ENCODE measurements around the gene IWS1.
"Not testable (repeated sequence)": the region's sequence is repeated elsewhere in the genome, so short reads cannot be mapped to it uniquely, and the experiment has no call there.

IWS1 gene

DNA sequence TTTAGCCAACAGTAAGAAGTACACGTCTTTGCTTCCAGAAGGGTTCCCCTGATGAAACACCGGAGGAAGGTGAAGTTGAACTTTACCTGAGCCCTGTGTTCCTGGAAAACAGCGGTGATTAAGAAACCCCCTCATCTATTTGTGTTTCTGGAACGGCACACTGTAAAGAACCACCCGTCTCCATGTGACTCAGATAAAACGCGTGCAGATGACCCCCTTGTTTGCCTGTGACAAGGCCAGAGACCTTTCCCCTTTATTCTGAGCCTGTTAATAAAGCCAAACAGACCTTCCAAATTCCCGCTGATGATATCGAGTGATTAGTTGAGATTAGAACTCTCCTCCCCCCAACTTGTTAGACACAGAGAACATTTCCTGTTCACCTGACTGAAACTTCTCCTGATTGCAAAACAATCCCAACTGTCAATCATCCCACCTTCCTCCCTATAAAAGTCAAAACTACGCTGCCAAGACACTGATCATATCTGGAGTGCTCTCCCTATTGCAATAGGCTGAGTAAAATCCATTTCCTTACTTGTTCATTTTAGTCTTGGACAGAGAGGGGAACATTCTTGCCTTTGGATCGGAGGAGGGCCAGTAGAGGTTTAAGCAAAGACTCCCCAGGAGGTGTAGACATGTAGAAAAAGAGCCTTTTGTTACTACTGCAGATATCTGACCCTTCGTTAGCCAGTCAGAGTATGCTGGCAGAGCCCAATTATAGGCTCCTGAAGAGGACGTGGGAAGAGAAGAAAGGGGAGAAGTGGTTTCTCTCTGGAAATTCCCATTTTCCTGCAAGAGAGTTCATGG, 914 bp upstream of the IWS1 start:
- no peak for DNase-seq

- no peak for DNase-seq
Observed at GRCh38 chr2:127525691-127526131, 578 bp downstream of the IWS1 start.

GRCh38 chr2:127524198-127524834, 2.0 kb downstream of the IWS1 start:
- not testable (repeated sequence) for DNase-seq

- no peak for DNase-seq
Observed at GRCh38 chr2:127523269-127523939, 2.9 kb downstream of the IWS1 start.

DNA sequence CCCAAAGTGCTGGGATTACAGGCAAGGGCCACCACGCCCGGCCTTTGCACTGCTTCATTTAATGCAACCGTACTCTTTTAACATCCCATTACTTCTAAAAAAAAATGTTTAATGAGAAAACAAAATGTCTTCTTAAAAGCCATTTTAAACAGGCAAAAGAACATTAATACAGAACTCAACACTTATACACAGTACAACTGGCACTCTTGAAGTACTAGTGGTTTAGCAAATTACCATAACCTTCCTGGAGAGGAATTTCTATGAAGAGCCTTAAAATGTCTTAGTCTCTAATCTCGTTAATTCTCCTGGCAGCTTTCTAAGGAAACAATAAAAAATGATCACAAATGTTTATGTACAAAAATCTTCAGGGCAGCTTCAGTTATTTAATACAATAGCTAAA, 5.9 kb downstream of the IWS1 start:
- DNase-seq = no peak

DNA sequence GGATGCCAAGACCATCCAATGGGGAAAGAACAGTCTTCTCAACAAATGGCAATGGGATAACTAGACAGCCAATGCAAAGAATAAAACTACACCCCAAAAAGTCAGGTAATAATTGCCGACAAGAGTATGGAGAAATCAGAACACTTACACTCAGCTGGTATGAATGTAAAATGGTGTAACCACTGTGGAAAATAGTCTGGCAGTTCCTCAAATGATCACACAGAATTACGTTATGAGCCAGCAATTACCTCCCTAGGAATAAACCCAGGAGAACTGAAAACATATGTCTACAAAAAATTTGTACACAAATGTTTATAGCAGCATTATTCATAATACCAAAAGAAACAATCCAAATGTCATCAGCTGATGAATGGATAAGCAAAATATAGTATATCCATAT, 8.8 kb downstream of the IWS1 start:
- DNase-seq = no peak

DNA sequence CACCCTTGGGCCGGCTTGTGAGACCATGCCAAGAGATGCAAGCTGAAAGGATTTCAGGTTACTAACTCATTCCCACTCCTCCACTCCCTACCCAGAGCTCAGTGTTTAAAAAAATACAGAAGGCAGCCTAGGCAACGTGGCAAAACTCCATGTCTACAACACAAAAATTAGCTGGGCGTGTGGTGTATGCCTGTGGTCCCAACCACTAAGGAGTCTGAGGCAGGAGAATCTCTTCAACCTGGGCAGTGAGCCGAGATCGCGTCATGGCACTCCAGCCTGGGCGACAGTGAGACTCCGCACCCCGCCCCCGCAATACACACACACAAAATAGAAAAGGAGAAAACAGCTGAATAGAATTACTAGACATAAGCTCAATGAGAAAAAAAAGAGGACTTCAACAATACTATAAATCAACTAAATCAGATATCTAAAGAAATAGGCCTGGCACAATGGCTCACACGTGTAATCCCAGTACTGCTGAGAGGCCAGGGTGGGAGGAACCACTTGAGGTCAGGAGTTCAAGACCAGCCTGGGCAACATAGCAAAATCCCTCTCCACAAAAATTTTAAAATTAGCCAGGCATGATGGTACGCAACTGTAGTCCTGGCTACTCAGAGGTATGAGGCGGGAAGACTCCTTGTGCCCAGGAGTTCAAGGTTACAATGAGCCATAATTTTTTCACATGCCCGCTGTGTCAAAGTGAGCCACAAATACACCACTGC, 10.1 kb downstream of the IWS1 start:
- no peak for DNase-seq

GRCh38 chr2:127515383-127515915, 10.8 kb downstream of the IWS1 start:
- no peak for DNase-seq

- no peak for DNase-seq
Observed at GRCh38 chr2:127514485-127514884, 11.8 kb downstream of the IWS1 start.

DNA sequence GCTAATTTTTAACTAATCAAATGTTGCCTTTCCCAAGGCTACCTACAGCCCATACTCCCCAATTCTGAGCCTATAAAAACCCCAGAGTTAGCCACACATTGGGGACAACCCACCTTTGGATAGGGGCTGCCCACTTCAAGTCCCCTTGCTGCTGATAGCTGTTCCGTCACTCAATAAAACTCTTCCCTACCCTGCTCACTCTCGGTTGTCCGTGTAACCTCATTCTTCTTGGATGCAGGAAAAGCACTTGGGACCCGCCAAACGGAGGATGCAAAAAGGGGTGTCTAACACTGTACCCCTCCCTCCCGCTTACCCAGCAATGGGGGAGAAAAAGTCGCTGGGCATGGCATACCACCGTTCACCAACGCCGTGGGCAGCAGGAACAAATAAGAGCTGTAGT, 12.2 kb downstream of the IWS1 start:
- DNase-seq = no peak

DNA sequence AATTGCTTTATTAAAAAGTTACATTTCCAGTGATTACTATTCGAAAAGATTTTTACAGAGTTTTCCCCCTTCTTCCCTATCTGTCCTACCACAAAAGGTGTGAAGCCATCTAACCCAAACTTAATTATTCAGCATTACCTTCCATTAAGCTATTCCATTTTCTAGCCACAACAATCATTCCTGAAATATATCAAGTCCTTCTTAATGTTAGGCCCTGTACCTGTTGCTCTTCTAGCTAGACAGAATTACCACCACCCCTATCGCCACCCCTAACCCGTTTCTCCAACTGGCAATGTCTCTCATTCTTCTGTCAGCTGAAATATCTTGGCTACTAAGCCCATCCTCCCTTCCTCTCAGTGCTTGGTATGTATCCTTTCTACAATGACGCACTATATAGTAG, 13.9 kb downstream of the IWS1 start:
- no peak for DNase-seq

DNA sequence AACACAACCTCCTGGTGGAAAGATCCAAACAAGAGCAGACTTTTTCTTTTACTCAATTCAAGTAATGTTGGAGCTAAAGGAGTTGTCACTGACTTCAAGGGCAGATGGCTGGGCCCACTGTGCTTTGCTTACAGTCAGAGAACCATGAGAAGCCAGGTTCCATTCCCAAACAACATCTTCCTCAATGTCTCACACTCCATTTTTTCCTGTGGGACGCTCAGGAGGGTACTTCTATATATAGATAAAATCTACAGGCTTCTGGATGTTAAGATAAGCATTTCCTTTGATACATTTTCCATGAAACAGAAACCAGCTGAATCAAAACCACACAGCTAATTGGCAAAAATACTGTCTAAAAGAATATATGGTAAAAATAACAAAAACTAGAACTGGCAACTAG, 14.4 kb downstream of the IWS1 start:
- DNase-seq = no peak

GRCh38 chr2:127511090-127511695, 15.1 kb downstream of the IWS1 start:
- DNase-seq = no peak

- DNase-seq = no peak
Observed at GRCh38 chr2:127510073-127510472, 16.2 kb downstream of the IWS1 start.

GRCh38 chr2:127508631-127509034, 17.7 kb downstream of the IWS1 start:
- DNase-seq = no peak

GRCh38 chr2:127508023-127508630, 18.2 kb downstream of the IWS1 start:
- DNase-seq = no peak

DNA sequence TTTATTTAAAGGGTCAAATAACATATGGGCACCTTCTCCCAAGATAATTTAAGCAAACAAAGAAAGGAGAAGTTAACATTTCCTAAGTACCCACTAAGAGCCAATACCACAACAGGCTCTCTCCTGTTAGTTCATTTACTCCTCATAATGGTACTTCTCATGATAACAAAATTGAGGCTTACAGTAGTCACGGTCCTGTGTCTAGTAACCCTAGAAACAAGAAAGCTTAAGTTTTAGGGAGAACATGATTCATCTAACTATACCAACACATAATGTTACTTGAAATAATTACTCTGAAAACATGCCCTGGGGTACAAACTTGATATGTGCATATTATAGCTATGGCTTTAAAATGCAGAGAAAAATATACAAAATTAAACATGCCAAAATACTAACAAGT, 19.8 kb downstream of the IWS1 start:
- no peak for DNase-seq

DNA sequence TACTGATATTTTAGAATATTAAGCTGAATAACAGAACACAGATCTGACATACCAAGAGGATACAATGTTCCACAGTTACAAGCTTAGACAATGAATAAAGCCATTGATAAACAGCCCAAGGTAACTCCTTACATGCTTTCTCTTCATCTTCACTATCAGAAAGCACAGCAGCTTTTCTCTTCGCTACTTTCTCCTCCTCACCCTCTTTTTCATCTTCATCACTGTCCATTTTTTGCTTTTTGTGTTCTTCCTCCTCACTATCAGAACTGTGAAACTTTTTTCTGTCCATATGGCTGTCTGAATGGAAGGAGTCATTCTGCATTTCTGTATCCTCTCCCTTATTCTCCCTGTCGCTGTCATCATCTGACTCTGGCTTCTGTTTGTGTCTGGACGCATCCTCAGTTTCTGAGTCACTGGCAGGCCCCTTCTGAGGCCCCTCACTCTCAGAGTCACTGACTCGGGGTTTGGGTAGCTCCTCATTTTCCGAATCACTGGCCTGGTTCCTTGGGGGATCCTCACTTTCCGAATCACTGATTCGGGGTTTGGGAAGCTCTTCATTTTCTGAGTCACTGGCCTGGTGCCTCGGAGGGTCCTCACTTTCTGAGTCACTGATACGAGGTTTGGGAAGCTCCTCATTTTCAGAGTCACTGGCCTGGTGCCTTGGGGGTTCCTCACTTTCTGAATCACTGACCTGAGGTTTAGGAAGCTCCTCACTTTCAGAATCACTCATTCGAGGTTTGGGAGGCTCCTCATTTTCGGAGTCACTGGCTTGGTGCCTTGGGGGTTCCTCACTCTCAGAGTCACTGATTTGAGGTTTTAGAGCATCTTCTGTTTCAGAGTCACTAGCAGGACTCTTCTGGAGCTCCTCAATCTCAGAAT, 21.5 kb downstream of the IWS1 start:
- DNase-seq = no peak

DNA sequence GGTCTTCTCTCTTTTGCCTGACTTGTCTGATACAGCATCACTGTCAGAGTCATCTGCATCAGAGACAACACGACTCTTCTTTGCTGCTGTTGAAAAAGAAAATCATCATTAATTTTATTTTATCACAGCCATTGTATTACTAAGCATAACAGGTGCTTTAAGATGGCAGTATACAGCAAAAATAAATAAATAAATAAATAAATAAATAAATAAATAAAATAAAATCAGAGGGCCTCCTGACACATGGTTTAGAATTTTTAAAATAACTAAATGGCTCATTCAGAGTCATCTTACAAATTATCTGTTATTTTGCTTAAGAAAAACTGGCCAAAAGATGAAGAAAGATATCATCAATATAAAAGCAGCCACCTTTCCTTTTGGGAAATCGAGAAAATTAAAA, 22.8 kb downstream of the IWS1 start:
- no peak for DNase-seq

DNA sequence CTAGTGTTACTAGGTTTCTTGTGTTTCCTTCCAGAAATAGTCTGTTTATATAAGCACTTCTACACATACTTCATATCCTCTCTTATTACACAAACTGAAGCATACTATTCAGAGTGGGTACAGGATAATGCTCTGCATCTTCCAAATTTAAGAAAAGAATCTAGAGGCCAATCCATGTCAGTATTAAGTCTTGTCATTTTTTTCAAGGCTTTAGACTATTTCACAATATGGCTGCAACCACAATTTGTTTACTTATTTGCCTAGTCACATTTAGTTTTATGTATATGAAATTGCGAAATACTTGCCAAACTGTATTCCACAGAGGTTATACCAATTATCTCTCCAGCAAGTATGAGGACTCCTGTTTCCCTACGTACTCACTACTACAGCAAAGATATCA, 27.9 kb downstream of the IWS1 start:
- no peak for DNase-seq

DNA sequence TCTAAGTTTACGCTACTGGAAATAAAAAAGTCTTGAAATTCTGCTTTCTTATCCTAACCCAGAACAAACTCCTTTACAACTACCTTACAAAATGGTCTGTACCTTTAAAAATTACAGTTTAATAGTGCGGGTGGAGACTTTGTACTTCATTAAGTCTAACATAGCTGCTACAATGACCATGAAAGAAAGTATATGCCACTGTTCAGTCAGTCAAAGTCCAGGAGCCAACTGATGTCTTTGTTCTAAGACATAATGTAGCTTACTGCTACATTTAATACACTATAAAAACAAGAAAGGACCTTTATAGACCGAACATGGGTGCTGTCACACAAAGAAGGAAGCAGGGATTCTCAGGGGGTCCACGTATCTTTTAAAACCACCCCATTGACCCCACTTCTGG, 36.0 kb downstream of the IWS1 start:
- no peak for DNase-seq
